GM13976 (cell line): ENCODE results near the gene PCBP2.
"Not testable (repeated sequence)": the region's sequence is repeated elsewhere in the genome, so short reads cannot be mapped to it uniquely, and the experiment has no call there.

Experiments used
- DNase-seq: peaks from one replicate; pipeline ENCODE4 v3.0.0; 2012; ENCODE audit warnings: low spot score
- in situ Hi-C: fragments of 300-500 bp; cut with MboI; formaldehyde crosslinking; loops from one replicate; pipeline ENCODE4 v1.12.0; 2022; ENCODE audit warnings: low sequenced_read_pairs, mixed read lengths, inconsistent platforms; ENCODE audit not compliant: unreplicated experiment
- TF ChIP-seq, protein P1 (sequence below): IDR thresholded peaks from 2 replicates; pipeline ENCODE4 v1.5.1; 2012; ENCODE audit warnings: borderline replicate concordance, mild to moderate bottlenecking; ENCODE audit not compliant: insufficient read depth; ENCODE audit errors: extremely low read depth, missing control alignments, control extremely low read depth

Gene PCBP2

DNA sequence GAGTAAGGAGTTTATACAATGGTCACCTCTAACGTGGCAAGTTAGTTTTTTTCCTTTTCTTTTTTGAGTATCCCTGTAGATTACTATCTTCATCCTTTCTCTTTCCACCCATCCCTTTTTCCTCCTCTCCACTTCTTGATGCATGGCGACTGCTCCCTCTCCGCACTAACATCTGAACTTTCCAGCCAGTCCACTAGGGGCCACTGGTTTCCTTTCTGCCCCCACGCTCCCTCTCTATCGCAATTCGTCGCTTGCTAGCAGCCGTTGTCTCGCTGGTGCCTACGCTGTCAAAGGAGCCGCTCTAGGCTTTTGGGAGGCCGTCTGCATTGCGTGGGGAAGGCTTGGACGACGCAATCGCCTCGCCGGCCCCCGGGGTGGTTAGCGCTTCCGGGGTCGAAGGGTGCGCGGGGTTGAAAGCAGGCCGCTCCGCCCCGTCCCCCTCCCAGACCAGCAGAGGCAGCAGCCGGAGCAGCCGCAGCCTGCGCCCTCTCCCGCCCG, at the start of gene PCBP2:
TSS of gene PCBP2 (plus strand) at position 442 of the 498 bp plus-strand sequence. CDS start 2,699 bp downstream, outside the sequence.
- peak; percentile 97 for DNase-seq
- in situ Hi-C loops, result no loop called here
- TF ChIP-seq, protein P1, sequence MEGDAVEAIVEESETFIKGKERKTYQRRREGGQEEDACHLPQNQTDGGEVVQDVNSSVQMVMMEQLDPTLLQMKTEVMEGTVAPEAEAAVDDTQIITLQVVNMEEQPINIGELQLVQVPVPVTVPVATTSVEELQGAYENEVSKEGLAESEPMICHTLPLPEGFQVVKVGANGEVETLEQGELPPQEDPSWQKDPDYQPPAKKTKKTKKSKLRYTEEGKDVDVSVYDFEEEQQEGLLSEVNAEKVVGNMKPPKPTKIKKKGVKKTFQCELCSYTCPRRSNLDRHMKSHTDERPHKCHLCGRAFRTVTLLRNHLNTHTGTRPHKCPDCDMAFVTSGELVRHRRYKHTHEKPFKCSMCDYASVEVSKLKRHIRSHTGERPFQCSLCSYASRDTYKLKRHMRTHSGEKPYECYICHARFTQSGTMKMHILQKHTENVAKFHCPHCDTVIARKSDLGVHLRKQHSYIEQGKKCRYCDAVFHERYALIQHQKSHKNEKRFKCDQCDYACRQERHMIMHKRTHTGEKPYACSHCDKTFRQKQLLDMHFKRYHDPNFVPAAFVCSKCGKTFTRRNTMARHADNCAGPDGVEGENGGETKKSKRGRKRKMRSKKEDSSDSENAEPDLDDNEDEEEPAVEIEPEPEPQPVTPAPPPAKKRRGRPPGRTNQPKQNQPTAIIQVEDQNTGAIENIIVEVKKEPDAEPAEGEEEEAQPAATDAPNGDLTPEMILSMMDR, result peak; percentile 91

DNA sequence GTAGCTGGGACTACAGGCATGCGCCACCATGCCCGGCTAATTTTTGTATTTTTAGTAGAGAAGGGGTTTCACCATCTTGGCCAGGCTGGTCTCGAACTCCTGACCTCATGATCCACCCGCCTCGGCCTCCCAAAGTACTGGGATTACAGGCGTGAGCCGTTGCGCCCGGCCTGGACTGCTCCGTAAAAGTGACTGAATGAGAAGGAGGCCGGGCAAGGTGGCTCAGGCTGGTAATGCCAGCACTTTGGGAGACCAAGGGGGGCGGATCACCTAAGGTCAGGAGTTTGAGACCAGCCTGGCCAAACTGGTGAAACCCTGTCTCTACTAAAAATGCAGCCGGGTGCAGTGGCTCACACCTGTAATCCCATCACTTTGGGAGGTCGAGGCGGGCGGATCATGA, 49.6 kb upstream of the PCBP2 start:
- DNase-seq, in situ Hi-C loops: not testable (repeated sequence)

DNA sequence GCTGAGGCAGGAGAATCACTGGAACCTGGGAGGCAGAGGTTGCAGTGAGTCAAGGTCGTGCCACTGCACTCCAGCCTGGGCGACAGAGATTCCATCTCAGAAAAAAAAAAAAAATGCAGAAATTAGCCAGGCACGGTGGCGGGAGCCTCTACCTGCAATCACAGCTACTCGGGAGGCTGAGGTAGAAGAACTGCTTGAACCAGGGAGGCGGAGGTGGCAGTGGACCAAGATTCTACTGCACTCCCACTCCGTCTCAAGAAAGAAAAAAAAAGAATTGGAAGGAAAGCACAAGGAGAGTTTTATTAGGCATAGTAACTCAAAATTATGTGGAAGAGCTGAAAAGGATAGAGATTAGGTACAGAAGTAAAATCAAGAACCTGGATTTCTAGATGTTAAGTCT, 49.0 kb upstream of the PCBP2 start:
- no peak for DNase-seq
- in situ Hi-C loops, result no loop called here
- TF ChIP-seq, protein P1, result no peak

DNA sequence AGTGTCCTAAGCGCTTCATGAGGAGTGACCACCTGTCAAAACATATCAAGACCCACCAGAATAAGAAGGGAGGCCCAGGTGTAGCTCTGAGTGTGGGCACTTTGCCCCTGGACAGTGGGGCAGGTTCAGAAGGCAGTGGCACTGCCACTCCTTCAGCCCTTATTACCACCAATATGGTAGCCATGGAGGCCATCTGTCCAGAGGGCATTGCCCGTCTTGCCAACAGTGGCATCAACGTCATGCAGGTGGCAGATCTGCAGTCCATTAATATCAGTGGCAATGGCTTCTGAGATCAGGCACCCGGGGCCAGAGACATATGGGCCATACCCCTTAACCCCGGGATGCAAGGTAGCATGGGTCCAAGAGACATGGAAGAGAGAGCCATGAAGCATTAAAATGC, 41.0 kb upstream of the PCBP2 start:
- DNase-seq, result no peak
- TF ChIP-seq, protein P1, result no peak
- in situ Hi-C loops, result no loop called here

DNA sequence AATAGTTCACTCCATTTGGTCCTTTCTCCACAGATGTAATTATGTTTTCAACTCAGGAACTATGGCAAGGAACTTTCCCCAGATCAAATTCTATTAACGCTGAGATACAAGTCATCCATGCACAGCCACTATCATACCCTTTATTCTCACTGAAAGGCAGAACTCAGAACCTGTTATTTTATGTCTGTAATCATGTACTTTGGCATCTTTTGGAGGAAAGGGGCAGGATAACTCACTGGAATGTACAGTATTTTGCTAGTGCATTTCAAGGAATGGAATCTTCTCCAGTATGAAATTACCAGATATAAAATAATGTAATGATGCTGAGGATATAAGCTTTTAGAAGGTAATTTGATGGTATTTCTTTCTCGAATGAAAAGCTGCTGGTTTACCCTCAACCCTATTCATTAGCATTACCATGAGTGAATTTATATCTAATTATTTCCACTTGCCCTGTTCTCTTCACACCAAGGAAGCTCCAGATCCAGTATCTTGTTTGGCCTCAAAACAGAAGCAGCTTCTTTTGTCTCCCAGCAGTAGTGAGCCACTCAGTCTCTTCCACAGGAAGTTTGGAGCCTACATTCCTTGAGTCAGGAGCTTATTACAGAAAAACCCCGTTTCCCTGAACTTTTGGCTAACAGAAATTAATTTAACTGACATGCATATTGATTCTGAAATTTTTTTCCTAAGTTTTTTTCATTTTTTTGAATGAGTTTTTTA, 38.3 kb upstream of the PCBP2 start:
- DNase-seq, result no peak
- TF ChIP-seq, protein P1, result no peak
- in situ Hi-C loops, result no loop called here

DNA sequence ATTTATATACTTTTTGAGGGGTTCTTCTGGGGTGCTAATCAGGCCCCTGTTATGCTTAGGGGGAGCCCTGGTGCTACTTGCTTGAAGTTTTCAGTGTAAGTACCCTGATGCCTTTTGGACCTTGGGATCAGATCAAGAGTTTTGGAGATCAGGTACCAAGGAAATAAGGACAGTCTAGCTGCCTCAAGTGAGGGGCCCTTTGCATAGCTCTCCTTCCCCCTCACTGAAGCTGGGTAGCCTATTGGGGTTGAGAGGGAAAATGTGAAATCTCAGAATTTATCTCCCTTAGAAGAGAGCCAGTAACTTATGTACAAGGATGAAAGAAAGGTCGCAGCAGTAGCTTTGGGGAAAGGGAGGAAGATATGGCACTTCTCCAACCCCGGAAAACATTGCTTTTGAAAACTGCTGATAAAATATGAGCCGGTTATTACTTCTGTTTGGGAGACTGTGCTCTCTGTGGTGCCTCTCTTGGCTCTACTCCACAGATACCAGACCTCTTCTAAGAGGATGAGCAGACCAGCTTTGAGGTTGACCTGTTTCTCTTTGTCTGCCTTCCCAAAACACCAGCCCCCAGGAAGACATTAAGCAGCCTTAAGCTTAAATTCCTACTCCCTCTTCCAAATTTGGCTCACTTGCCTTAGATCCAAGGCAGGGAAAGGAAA, 37.0 kb upstream of the PCBP2 start:
- TF ChIP-seq, protein P1, result no peak
- in situ Hi-C loops, result loop anchor here (5.0 kb wide), 1 partner anchor 63 kb away; no protein-coding TSS in a partner anchor
- no peak for DNase-seq

DNA sequence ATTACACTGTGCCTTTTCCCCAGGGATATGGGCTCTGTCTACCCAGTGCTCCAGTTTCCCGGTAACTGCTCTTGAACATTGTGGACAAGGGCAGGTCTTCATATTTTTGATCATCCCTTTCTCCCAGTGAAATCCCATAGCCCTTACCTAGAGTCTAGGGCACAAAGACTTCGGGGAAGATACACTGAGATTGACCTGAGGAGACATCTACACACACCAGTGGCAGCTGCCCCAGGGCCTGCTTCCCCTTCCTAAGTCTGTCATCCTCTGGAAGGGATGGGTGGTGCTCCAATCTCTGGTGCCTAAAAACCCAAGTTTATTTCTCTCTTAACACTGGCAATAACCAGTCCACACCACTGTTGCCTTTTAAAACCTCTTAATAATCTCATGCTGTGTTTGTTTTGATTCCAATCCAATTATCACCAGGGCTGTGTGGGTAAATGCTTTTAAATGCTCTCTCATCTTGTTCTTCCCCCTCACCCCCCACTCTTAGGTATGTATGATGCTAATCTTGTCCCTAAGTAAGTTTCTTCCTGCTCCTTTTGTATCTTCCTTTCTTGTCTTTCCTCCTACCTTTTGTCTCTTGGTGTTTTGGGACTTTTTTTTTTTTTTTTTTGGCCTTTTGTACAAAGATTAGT, 36.0 kb upstream of the PCBP2 start:
- in situ Hi-C loops, result loop anchor here (5.0 kb wide), 1 partner anchor 64 kb away; no protein-coding TSS in a partner anchor
- not testable (repeated sequence) for DNase-seq

DNA sequence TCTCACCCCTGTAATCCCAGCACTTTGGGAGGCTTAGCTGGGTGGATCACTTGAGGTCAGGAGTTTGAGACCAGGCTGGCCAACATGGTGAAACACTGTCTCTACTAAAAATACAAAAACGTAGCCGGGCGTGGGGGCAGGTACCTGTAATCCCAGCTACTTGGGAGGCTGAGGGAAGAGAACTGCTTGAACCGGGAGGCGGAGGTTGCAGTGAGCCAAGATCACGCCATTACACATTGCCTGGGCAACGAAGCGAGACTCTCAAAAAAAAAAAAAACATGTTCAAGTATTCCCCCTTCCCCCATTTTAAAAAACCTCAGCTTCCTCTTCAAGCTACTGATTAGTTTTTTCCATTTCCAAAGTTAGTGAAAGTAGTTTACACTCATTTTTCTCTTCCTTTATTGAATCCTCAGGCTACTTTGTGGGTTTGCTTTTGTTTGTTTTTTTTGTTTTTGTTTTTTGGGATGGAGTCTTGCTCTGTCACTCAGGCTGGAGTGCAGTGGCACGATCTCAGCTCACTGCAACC, 34.5 kb upstream of the PCBP2 start:
- peak; percentile 46 for DNase-seq
- in situ Hi-C loops, result loop anchor here (5.0 kb wide), 1 partner anchor 65 kb away; no protein-coding TSS in a partner anchor
